ENCODE results near the gene TEX19. TPM values are rescaled to one million over a fixed set of nuclear protein-coding genes. Genes with fewer than 3 reads are reported as not detected.
"Not testable (repeated sequence)": the region's sequence is repeated elsewhere in the genome, so short reads cannot be mapped to it uniquely, and the experiment has no call there.

TEX19 gene
- total RNA-seq, 4 donors from 2014 or later: not detected

- no peak for TF ChIP-seq POLR2A (IDR thresholded peaks at IDR 0.05)
- TF ChIP-seq CTCF (IDR thresholded peaks at IDR 0.05): no peak
- intact Hi-C loops (cut with DNase I; ENCODE audit: low total_unique reads): loop anchor here (10.0 kb wide), 1 partner anchor 418 kb away; no protein-coding TSS in a partner anchor
- no peak for DNase-seq (ENCODE audit: low spot score in 2 of 2)
- no peak overlapping the region for H3K4me3 ChIP-seq (ENCODE audit: low read depth, poor library complexity, severe bottlenecking)
- WGBS, 2 donors: 63 to 70% methylated on average over 14 to 20 of the region's 20 CpGs
Observed at GRCh38 chr17:82356845-82357355, 2.1 kb upstream of the TEX19 start.

- TF ChIP-seq CTCF (IDR thresholded peaks at IDR 0.05) (no peak), POLR2A (IDR thresholded peaks at IDR 0.05) (no peak)
- WGBS, 2 donors: 60 to 71% methylated on average over 1 to 2 of the region's 2 CpGs
- intact Hi-C loops (cut with DNase I; ENCODE audit: low total_unique reads): loop anchor here (10.0 kb wide), 1 partner anchor 417 kb away; no protein-coding TSS in a partner anchor
- no peak overlapping the region for H3K4me3 ChIP-seq (ENCODE audit: low read depth, poor library complexity, severe bottlenecking)
- DNase-seq (ENCODE audit: low spot score in 2 of 2): no peak
Observed at GRCh38 chr17:82357394-82357793, 1.7 kb upstream of the TEX19 start.

- 76 to 91% methylated on average over 1 of the region's 1 CpG for WGBS, 2 donors
- DNase-seq (ENCODE audit: low spot score in 2 of 2): not testable (repeated sequence)
- intact Hi-C loops (cut with DNase I; ENCODE audit: low total_unique reads): loop anchor here (5.0 to 10.0 kb wide), 2 partner anchors 327 to 415 kb away; partner anchors contain the start of gene RAC3
Observed at GRCh38 chr17:82359451-82360074, 516 bp downstream of the TEX19 start.

GRCh38 chr17:82361885-82362633 lies 3.0 kb downstream of the TEX19 start:
- intact Hi-C loops (cut with DNase I; ENCODE audit: low total_unique reads): loop anchor here (5.0 kb wide), 1 partner anchor 330 kb away; the partner anchor contains the start of gene RAC3
- no peak overlapping the region for H3K4me3 ChIP-seq (ENCODE audit: low read depth, poor library complexity, severe bottlenecking)
- WGBS, 2 donors: 89 to 97% methylated on average over 6 of the region's 6 CpGs
- TF ChIP-seq POLR2A (IDR thresholded peaks at IDR 0.05) (no peak), CTCF (IDR thresholded peaks at IDR 0.05) (no peak)
- no peak for DNase-seq (ENCODE audit: low spot score in 2 of 2)

More at GRCh38 chr17:82359451-82360074, 516 bp downstream of the TEX19 start:
- not testable (repeated sequence) for H3K4me3 ChIP-seq (ENCODE audit: low read depth, poor library complexity, severe bottlenecking)

GRCh38 chr17:82365606-82366295 lies 6.7 kb downstream of the TEX19 start:
- H3K4me3 ChIP-seq (ENCODE audit: low read depth, poor library complexity, severe bottlenecking): no peak overlapping the region
- intact Hi-C loops (cut with DNase I; ENCODE audit: low total_unique reads): no loop called here
- WGBS, 2 donors: 74 to 81% methylated on average over 6 of the region's 6 CpGs
- TF ChIP-seq POLR2A (IDR thresholded peaks at IDR 0.05): no peak
- no peak for TF ChIP-seq CTCF (IDR thresholded peaks at IDR 0.05)
- no peak for DNase-seq (ENCODE audit: low spot score in 2 of 2)

- no peak for TF ChIP-seq POLR2A (IDR thresholded peaks at IDR 0.05)
- 79% methylated on average over 7 of the region's 7 CpGs for WGBS, 2 donors
- DNase-seq (ENCODE audit: low spot score in 2 of 2): no peak
- intact Hi-C loops (cut with DNase I; ENCODE audit: low total_unique reads): no loop called here
- H3K4me3 ChIP-seq (ENCODE audit: low read depth, poor library complexity, severe bottlenecking): no peak overlapping the region
Observed at GRCh38 chr17:82366749-82367148, 7.7 kb downstream of the TEX19 start.
